ENCODE data around the gene RABAC1.

Gene RABAC1

DNA sequence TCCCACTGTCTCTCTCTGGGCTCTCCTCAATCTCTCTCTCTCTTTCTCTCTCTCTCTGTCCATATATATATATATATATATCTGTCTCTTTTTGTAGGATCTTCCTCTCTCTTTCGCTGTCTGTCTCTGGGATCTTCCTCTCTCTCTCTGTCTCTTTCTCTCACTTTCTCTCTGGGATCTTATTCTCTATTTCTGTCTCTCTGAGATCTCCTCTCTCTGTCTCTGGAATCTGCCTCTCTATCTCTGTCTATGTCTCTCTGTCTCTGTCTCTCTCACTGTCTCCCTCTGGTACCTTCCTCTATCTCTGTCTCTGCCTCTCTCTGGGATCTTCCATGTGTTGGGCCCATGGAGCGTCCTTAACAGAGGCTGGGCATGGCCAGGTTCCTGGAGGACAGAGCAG lies 31.5 kb upstream of the RABAC1 start:
- no peaks in the 10 kb centered on the region for H3K9me3 ChIP-seq (ENCODE audit: control insufficient read depth, insufficient read depth, low read length)
- peaks cover 16% of the 10 kb centered on the region for H3K79me2 ChIP-seq (ENCODE audit: control insufficient read depth, low read length)
- H3K4me1 ChIP-seq (ENCODE audit: control insufficient read depth, low read length): peaks cover 25% of the 10 kb centered on the region
- no peak overlapping the region for H3K27ac ChIP-seq (ENCODE audit: low read depth, low read length)
- no peaks in the 10 kb centered on the region for H3K27me3 ChIP-seq (ENCODE audit: control insufficient read depth, low read length)
- no peaks in the 10 kb centered on the region for H3K9me2 ChIP-seq (replicated peaks; ENCODE audit: control insufficient read depth, low read length)
- no peak overlapping the region for H3K4me2 ChIP-seq (ENCODE audit: low read length)
- H4K20me1 ChIP-seq (ENCODE audit: control insufficient read depth, insufficient read depth, low read depth, low read length): peaks cover 6% of the 10 kb centered on the region; the same call in 1 of the 2 replicates
- no peaks in the 10 kb centered on the region for H3F3A ChIP-seq (ENCODE audit: control insufficient read depth, insufficient read depth)
- H3K4me3 ChIP-seq (ENCODE audit: low read length): no peak overlapping the region
- peaks cover 15% of the 10 kb centered on the region; the same call in 1 of the 2 replicates for H3K36me3 ChIP-seq (ENCODE audit: control insufficient read depth, low read length)
- no peak for TF ChIP-seq EZH2phosphoT487 (IDR thresholded peaks at IDR 0.05; ENCODE audit: borderline replicate concordance, low read length)
- TF ChIP-seq, protein P1, sequence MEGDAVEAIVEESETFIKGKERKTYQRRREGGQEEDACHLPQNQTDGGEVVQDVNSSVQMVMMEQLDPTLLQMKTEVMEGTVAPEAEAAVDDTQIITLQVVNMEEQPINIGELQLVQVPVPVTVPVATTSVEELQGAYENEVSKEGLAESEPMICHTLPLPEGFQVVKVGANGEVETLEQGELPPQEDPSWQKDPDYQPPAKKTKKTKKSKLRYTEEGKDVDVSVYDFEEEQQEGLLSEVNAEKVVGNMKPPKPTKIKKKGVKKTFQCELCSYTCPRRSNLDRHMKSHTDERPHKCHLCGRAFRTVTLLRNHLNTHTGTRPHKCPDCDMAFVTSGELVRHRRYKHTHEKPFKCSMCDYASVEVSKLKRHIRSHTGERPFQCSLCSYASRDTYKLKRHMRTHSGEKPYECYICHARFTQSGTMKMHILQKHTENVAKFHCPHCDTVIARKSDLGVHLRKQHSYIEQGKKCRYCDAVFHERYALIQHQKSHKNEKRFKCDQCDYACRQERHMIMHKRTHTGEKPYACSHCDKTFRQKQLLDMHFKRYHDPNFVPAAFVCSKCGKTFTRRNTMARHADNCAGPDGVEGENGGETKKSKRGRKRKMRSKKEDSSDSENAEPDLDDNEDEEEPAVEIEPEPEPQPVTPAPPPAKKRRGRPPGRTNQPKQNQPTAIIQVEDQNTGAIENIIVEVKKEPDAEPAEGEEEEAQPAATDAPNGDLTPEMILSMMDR (IDR thresholded peaks at IDR 0.05; ENCODE audit: low read depth, low read length, poor library complexity, severe bottlenecking): no peak

DNA sequence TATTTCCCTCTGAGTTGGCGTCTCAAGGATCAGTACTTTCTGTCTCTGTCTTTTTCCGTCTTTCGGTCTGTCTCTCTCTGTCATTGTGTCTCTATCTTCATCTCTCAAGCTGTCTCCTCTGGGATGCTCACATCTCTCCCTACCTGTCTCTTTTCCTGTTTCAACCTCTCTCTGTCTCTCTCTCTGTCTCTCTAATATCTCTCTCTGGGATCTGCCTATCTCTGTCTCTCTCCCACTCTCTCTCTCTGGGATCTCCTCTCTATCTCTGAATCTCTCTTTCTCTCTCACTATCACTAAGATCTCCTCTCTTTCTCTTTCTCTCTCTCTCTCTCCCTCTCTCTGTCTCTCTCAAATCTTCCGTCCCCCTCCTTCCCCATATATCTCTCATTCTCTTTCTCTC lies 30.9 kb upstream of the RABAC1 start:
- Histone ChIP-seq H3K27ac (ENCODE audit: low read depth, low read length) (no peak overlapping the region), H3K79me2 (ENCODE audit: control insufficient read depth, low read length) (peaks cover 16% of the 10 kb centered on the region)
- no peak for TF ChIP-seq EZH2phosphoT487 (IDR thresholded peaks at IDR 0.05; ENCODE audit: borderline replicate concordance, low read length)
- TF ChIP-seq, protein P1 (IDR thresholded peaks at IDR 0.05; ENCODE audit: low read depth, low read length, poor library complexity, severe bottlenecking): no peak

DNA sequence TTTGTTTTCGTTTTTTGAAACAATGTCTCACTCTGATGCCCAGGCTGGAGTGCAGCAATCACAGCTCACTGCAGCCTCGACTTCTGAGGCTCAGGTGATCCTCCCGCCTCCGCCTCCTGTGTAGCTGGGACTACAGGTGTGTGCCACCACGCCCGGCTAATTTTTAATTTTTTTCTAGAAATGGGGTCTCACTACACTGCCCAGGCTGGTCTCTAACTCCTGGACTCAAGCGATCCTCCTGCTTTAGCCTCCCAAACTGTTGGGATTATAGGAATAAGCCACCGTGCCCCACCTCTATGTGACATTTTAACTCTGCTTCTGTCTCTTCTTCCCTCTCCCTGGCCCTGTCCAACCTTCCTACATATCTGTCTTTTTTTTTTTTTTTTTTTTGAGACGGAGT lies 29.8 kb upstream of the RABAC1 start:
- H4K20me1 ChIP-seq (ENCODE audit: control insufficient read depth, insufficient read depth, low read depth, low read length): peaks cover 6% of the 10 kb centered on the region; the same call in 1 of the 2 replicates
- TF ChIP-seq, protein P1 (IDR thresholded peaks at IDR 0.05; ENCODE audit: low read depth, low read length, poor library complexity, severe bottlenecking): no peak
- TF ChIP-seq EZH2phosphoT487 (IDR thresholded peaks at IDR 0.05; ENCODE audit: borderline replicate concordance, low read length): no peak
- H3K4me3 ChIP-seq (ENCODE audit: low read length): no peak overlapping the region
- H3K4me2 ChIP-seq (ENCODE audit: low read length): no peak overlapping the region
- H3K79me2 ChIP-seq (ENCODE audit: control insufficient read depth, low read length): peaks cover 16% of the 10 kb centered on the region
- no peaks in the 10 kb centered on the region for H3K9me2 ChIP-seq (replicated peaks; ENCODE audit: control insufficient read depth, low read length)
- H3K36me3 ChIP-seq (ENCODE audit: control insufficient read depth, low read length): peaks cover 26% of the 10 kb centered on the region
- H3K27ac ChIP-seq (ENCODE audit: low read depth, low read length): no peak overlapping the region
- H3K4me1 ChIP-seq (ENCODE audit: control insufficient read depth, low read length): peaks cover 11% of the 10 kb centered on the region
- H3F3A ChIP-seq (ENCODE audit: control insufficient read depth, insufficient read depth): no peaks in the 10 kb centered on the region
- H3K9me3 ChIP-seq (ENCODE audit: control insufficient read depth, insufficient read depth, low read length): no peaks in the 10 kb centered on the region
- no peaks in the 10 kb centered on the region for H3K27me3 ChIP-seq (ENCODE audit: control insufficient read depth, low read length)

More for the DNA sequence above, 30.9 kb upstream of the RABAC1 start:
- H3K4me1 ChIP-seq (ENCODE audit: control insufficient read depth, low read length): peaks cover 19% of the 10 kb centered on the region
- no peak overlapping the region for H3K4me3 ChIP-seq (ENCODE audit: low read length)
- H3F3A ChIP-seq (ENCODE audit: control insufficient read depth, insufficient read depth): no peaks in the 10 kb centered on the region
- H3K27me3 ChIP-seq (ENCODE audit: control insufficient read depth, low read length): no peaks in the 10 kb centered on the region
- H3K4me2 ChIP-seq (ENCODE audit: low read length): no peak overlapping the region
- no peaks in the 10 kb centered on the region for H3K9me2 ChIP-seq (replicated peaks; ENCODE audit: control insufficient read depth, low read length)
- no peaks in the 10 kb centered on the region for H3K9me3 ChIP-seq (ENCODE audit: control insufficient read depth, insufficient read depth, low read length)
- peaks cover 20% of the 10 kb centered on the region for H3K36me3 ChIP-seq (ENCODE audit: control insufficient read depth, low read length)
- H4K20me1 ChIP-seq (ENCODE audit: control insufficient read depth, insufficient read depth, low read depth, low read length): peaks cover 6% of the 10 kb centered on the region; the same call in 1 of the 2 replicates

Data from DOHH2 (cell line).